WTC11 (cell line): ENCODE data around the gene PDE8A. TPM values are rescaled to one million over a fixed set of nuclear protein-coding genes. Genes with fewer than 3 reads are reported as not detected.

ENCODE experiments used
- ATAC-seq: fragments of 200-7000 bp; cut with Tn5 transposase; 2 replicates; pipeline ENCODE4 v1.10.0; 2021; ENCODE audit warnings: mild to moderate bottlenecking, moderate library complexity
- CTCF ChIA-PET: fragments of 300-600 bp; sonication (Branson Sonifier 250); formaldehyde crosslinking; loops from one replicate; lab custom pipeline; 2021; ENCODE audit warnings: antibody characterized with exemption; lab: Charles Lee
- POLR2A ChIA-PET: fragments of 350-600 bp; sonication (Branson Sonifier 250); formaldehyde crosslinking; loops from one replicate; lab custom pipeline; 2021; ENCODE audit warnings: antibody characterized with exemption; lab: Charles Lee
- DNase-seq: peaks from one replicate; pipeline ENCODE4 v3.0.0; 2021; ENCODE audit warnings: low spot score
- H3K27ac Mint-ChIP-seq: 2 replicates; pipeline ENCODE4 v1.8.0; 2021; ENCODE audit warnings: mixed read lengths
- H3K27me3 Mint-ChIP-seq: 2 replicates; pipeline ENCODE4 v1.8.0; 2021; ENCODE audit warnings: low read depth, mild to moderate bottlenecking, moderate library complexity, mixed read lengths
- H3K36me3 Mint-ChIP-seq: 2 replicates; pipeline ENCODE4 v1.8.0; 2021; ENCODE audit warnings: mixed read lengths
- H3K4me1 Mint-ChIP-seq: 2 replicates; pipeline ENCODE4 v1.8.0; 2022; ENCODE audit warnings: mixed read lengths
- H3K4me3 Mint-ChIP-seq: 2 replicates; pipeline ENCODE4 v1.8.0; 2021; ENCODE audit warnings: mild to moderate bottlenecking, moderate library complexity, mixed read lengths
- H3K9me3 Mint-ChIP-seq: 2 replicates; pipeline ENCODE4 v1.8.0; 2021; ENCODE audit warnings: mixed read lengths
- ATF1 ChIP-seq: sonication (generic); formaldehyde crosslinking; IDR thresholded peaks from 2 replicates; pipeline ENCODE4 v1.8.1; 2023; ENCODE audit warnings: mild to moderate bottlenecking, moderate library complexity, missing genetic modification reagents
- EMX1 ChIP-seq: fragments of 250-450 bp; sonication (Bioruptor Pico); IDR thresholded peaks from 2 replicates; pipeline ENCODE4 v1.8.0; 2021; ENCODE audit warnings: mild to moderate bottlenecking
- FOXJ3 ChIP-seq: sonication (generic); formaldehyde crosslinking; IDR thresholded peaks from 2 replicates; pipeline ENCODE4 v1.9.0; 2021; ENCODE audit warnings: missing genetic modification reagents, mild to moderate bottlenecking, borderline replicate concordance
- JAZF1 ChIP-seq: fragments of 250-450 bp; sonication (Bioruptor Pico); IDR thresholded peaks from 2 replicates; pipeline ENCODE4 v1.9.0; 2021; ENCODE audit warnings: moderate library complexity, mild to moderate bottlenecking, inconsistent platforms
- MYBL2 ChIP-seq: sonication (generic); formaldehyde crosslinking; IDR thresholded peaks from 2 replicates; pipeline ENCODE4 v1.8.1; 2023; ENCODE audit warnings: mild to moderate bottlenecking, moderate library complexity, missing genetic modification reagents
- SOX15 ChIP-seq: fragments of 250-450 bp; sonication (Bioruptor Pico); IDR thresholded peaks from 2 replicates; pipeline ENCODE4 v1.9.0; 2021; ENCODE audit warnings: mild to moderate bottlenecking
- ZBTB21 ChIP-seq: sonication (generic); formaldehyde crosslinking; IDR thresholded peaks from 2 replicates; pipeline ENCODE4 v1.8.1; 2023; ENCODE audit warnings: mild to moderate bottlenecking, missing genetic modification reagents, borderline replicate concordance
- ZNF138 ChIP-seq: sonication (generic); formaldehyde crosslinking; conservative IDR thresholded peaks from 2 replicates; pipeline ENCODE4 v1.8.1; 2022; ENCODE audit warnings: mild to moderate bottlenecking, moderate library complexity, missing genetic modification reagents
- ZNF263 ChIP-seq: sonication (generic); formaldehyde crosslinking; IDR thresholded peaks from 2 replicates; pipeline ENCODE4 v1.8.1; 2022; ENCODE audit warnings: low read depth, mild to moderate bottlenecking, moderate library complexity, missing genetic modification reagents
- ZNF396 ChIP-seq: fragments of 250-450 bp; sonication (Bioruptor Pico); IDR thresholded peaks from 2 replicates; pipeline ENCODE4 v1.8.0; 2021; ENCODE audit warnings: mild to moderate bottlenecking, moderate library complexity, borderline replicate concordance
- total RNA-seq: library from RNA; stranded (reverse); gene quantifications from 3 replicates; pipeline ENCODE4 v1.2.3, GENCODE V29; 2021
- TF ChIP-seq, protein P1 (sequence below): sonication (generic); formaldehyde crosslinking; IDR thresholded peaks from 2 replicates; pipeline ENCODE4 v1.8.1; 2023; ENCODE audit warnings: mild to moderate bottlenecking, missing genetic modification reagents
- TF ChIP-seq, protein P2 (sequence below): sonication (generic); formaldehyde crosslinking; IDR thresholded peaks from 2 replicates; pipeline ENCODE4 v1.8.1; 2023; ENCODE audit warnings: mild to moderate bottlenecking, missing genetic modification reagents, moderate library complexity
- TF ChIP-seq, protein P3 (sequence below): sonication (generic); formaldehyde crosslinking; IDR thresholded peaks from 2 replicates; pipeline ENCODE4 v1.8.1; 2022; ENCODE audit warnings: mild to moderate bottlenecking, moderate library complexity, missing genetic modification reagents
- TF ChIP-seq, protein P4 (sequence below): sonication (generic); formaldehyde crosslinking; IDR thresholded peaks from 2 replicates; pipeline ENCODE4 v1.8.0; 2022; ENCODE audit warnings: mild to moderate bottlenecking, missing genetic modification reagents
- TF ChIP-seq, protein P5 (sequence below): sonication (generic); formaldehyde crosslinking; conservative IDR thresholded peaks from 2 replicates; pipeline ENCODE4 v1.8.1; 2023; ENCODE audit warnings: mild to moderate bottlenecking, low read depth, missing genetic modification reagents, moderate library complexity

PDE8A gene
- total RNA-seq, 1 experiment from 2014 or later, result 13.9 TPM

DNA sequence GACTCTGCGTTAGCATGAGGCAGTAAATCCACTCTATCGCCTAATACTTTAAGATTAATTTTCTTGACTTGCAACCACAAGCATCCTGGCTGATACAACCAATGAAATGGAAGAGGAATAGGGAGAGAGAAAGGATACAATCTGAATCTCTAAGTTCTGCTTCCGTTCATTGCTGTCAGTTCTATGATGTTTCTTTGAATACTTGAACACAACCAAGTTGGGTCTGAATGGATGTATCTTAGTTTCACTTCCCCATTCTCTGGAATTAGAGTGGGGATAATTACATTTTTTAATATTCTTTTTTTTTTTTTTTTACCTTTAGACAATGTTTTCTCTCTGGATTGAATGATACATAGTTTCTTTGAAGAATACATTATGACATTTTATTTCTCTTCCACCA lies 22.9 kb downstream of the PDE8A start:
- POLR2A ChIA-PET, result no interaction called here
- DNase-seq (no peak), ATAC-seq (no peak)
- H3K4me3 Mint-ChIP-seq, result no peak overlapping the region
- CTCF ChIA-PET, result interaction anchor here (1.2 kb wide), 1 partner anchor 10 kb away, joined by 3 read pairs; no protein-coding TSS in a partner anchor
- no peaks in the 10 kb centered on the region for H3K27me3 Mint-ChIP-seq
- H3K36me3 Mint-ChIP-seq, result no peaks in the 10 kb centered on the region
- H3K4me1 Mint-ChIP-seq, result peaks cover 14% of the 10 kb centered on the region
- TF ChIP-seq ZNF138 (no peak), JAZF1 (CRISPR knock-in tag) (no peak), MYBL2 (CRISPR knock-in tag) (no peak), ZNF396 (CRISPR knock-in tag) (no peak), SOX15 (CRISPR knock-in tag) (no peak), ZBTB21 (CRISPR knock-in tag) (no peak), ZNF263 (CRISPR knock-in tag) (no peak), EMX1 (no peak)
- TF ChIP-seq, protein P1, sequence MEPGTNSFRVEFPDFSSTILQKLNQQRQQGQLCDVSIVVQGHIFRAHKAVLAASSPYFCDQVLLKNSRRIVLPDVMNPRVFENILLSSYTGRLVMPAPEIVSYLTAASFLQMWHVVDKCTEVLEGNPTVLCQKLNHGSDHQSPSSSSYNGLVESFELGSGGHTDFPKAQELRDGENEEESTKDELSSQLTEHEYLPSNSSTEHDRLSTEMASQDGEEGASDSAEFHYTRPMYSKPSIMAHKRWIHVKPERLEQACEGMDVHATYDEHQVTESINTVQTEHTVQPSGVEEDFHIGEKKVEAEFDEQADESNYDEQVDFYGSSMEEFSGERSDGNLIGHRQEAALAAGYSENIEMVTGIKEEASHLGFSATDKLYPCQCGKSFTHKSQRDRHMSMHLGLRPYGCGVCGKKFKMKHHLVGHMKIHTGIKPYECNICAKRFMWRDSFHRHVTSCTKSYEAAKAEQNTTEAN, result no peak
- TF ChIP-seq, protein P2, sequence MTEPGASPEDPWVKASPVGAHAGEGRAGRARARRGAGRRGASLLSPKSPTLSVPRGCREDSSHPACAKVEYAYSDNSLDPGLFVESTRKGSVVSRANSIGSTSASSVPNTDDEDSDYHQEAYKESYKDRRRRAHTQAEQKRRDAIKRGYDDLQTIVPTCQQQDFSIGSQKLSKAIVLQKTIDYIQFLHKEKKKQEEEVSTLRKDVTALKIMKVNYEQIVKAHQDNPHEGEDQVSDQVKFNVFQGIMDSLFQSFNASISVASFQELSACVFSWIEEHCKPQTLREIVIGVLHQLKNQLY, result no peak
- TF ChIP-seq, protein P3, sequence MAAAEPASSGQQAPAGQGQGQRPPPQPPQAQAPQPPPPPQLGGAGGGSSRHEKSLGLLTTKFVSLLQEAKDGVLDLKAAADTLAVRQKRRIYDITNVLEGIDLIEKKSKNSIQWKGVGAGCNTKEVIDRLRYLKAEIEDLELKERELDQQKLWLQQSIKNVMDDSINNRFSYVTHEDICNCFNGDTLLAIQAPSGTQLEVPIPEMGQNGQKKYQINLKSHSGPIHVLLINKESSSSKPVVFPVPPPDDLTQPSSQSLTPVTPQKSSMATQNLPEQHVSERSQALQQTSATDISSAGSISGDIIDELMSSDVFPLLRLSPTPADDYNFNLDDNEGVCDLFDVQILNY (CRISPR knock-in tag), result no peak
- TF ChIP-seq, protein P4, sequence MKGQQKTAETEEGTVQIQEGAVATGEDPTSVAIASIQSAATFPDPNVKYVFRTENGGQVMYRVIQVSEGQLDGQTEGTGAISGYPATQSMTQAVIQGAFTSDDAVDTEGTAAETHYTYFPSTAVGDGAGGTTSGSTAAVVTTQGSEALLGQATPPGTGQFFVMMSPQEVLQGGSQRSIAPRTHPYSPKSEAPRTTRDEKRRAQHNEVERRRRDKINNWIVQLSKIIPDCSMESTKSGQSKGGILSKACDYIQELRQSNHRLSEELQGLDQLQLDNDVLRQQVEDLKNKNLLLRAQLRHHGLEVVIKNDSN (CRISPR knock-in tag), result no peak
- H3K27ac Mint-ChIP-seq, result no peak overlapping the region
- no peaks in the 10 kb centered on the region for H3K9me3 Mint-ChIP-seq

DNA sequence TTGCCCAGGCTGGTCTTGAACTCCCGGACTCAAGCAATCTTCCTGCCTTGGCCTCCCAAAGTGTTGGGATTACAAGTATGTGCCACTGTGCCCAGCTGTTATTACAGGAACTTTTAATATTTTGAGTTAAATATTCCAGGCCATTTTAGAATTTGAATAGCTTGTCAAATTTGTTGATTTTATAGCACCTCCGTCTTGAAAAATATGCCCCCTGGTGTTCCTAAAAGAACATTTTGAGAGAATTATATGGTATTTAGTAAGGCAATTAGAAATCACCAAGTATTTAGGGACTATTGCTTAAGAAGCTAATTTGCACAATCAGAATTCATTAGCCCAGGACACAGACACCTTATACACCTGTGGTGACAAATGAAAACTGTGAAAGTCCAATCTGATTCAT lies 23.7 kb downstream of the PDE8A start:
- no peaks in the 10 kb centered on the region for H3K36me3 Mint-ChIP-seq
- CTCF ChIA-PET, result interaction anchor here (1.1 to 1.2 kb wide), 2 partner anchors 9 to 26 kb away, joined by 3 to 4 read pairs; no protein-coding TSS in a partner anchor
- no peak overlapping the region for H3K4me3 Mint-ChIP-seq
- TF ChIP-seq FOXJ3 (CRISPR knock-in tag), result no peak
- ATAC-seq (no peak), DNase-seq (no peak)
- no peaks in the 10 kb centered on the region for H3K9me3 Mint-ChIP-seq
- no peak overlapping the region for H3K27ac Mint-ChIP-seq
- H3K4me1 Mint-ChIP-seq, result peaks cover 14% of the 10 kb centered on the region
- POLR2A ChIA-PET, result no interaction called here
- H3K27me3 Mint-ChIP-seq, result no peaks in the 10 kb centered on the region

DNA sequence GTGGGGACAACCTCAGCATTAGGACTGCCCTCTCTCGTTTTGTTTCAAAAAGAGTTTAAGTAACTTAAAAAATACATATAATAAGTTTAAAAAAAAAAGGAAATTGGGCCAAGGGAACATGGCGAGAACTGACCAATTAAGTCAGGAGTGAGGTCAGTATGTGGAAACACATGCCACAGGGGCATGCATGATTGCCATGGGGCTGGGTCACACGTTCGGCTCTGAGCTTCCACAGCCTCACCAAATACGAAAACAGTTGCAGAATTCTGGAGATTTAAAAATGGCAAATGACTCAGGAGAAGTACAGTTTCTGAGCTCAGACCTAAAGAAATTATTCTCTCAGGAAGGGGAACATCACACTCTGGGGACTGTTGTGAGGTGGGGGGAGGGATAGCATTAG lies 24.1 kb downstream of the PDE8A start:
- ChIA-PET CTCF (interaction anchor here (1.1 kb wide), 1 partner anchor 26 kb away, joined by 4 read pairs; no protein-coding TSS in a partner anchor), POLR2A (no interaction called here)
- H3K4me3 Mint-ChIP-seq, result no peak overlapping the region
- ATAC-seq (no peak), DNase-seq (no peak)
- peaks cover 14% of the 10 kb centered on the region for H3K4me1 Mint-ChIP-seq
- TF ChIP-seq ATF1 (CRISPR knock-in tag), result no peak
- TF ChIP-seq, protein P5, sequence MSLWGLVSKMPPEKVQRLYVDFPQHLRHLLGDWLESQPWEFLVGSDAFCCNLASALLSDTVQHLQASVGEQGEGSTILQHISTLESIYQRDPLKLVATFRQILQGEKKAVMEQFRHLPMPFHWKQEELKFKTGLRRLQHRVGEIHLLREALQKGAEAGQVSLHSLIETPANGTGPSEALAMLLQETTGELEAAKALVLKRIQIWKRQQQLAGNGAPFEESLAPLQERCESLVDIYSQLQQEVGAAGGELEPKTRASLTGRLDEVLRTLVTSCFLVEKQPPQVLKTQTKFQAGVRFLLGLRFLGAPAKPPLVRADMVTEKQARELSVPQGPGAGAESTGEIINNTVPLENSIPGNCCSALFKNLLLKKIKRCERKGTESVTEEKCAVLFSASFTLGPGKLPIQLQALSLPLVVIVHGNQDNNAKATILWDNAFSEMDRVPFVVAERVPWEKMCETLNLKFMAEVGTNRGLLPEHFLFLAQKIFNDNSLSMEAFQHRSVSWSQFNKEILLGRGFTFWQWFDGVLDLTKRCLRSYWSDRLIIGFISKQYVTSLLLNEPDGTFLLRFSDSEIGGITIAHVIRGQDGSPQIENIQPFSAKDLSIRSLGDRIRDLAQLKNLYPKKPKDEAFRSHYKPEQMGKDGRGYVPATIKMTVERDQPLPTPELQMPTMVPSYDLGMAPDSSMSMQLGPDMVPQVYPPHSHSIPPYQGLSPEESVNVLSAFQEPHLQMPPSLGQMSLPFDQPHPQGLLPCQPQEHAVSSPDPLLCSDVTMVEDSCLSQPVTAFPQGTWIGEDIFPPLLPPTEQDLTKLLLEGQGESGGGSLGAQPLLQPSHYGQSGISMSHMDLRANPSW (CRISPR knock-in tag), result no peak
- no peaks in the 10 kb centered on the region for H3K9me3 Mint-ChIP-seq
- H3K27me3 Mint-ChIP-seq, result no peaks in the 10 kb centered on the region
- H3K36me3 Mint-ChIP-seq, result no peaks in the 10 kb centered on the region
- H3K27ac Mint-ChIP-seq, result no peak overlapping the region
